Posterior cingulate gyrus (tissue), 11 donors: ENCODE results near the gene GRM8.
"Not testable (repeated sequence)": the region's sequence is repeated elsewhere in the genome, so short reads cannot be mapped to it uniquely, and the experiment has no call there.

Experiments
- DNase-seq, 10 donors: peaks; one replicate each; pipeline versions ENCODE4 v3.0.0 to v3.0.0-alpha.2; 2020 to 2021; ENCODE audit warnings: mixed read lengths in 3 of 10
- intact Hi-C: fragments of 100-400 bp; cut with DNase I; formaldehyde crosslinking; loops from one replicate; pipeline ENCODE4 v1.15.1; 2023

Gene GRM8

GRCh38 chr7:126690848-126691751 is 561.6 kb downstream of the GRM8 start:
- peak in 1 of 10 donors; percentile 67 for DNase-seq
- intact Hi-C loops, result no loop called here

GRCh38 chr7:126690104-126690503 is 562.6 kb downstream of the GRM8 start:
- peak in 2 of 10 donors; percentile 66 to 79 for DNase-seq
- intact Hi-C loops, result no loop called here

GRCh38 chr7:126689037-126689436 is 563.7 kb downstream of the GRM8 start:
- intact Hi-C loops, result no loop called here
- DNase-seq, result no peak

- intact Hi-C loops, result no loop called here
- DNase-seq, result peak in 1 of 10 donors; percentile 51
Measured at GRCh38 chr7:126686474-126686873, 566.3 kb downstream of the GRM8 start.

GRCh38 chr7:126685596-126685995 is 567.1 kb downstream of the GRM8 start:
- intact Hi-C loops, result no loop called here

DNA sequence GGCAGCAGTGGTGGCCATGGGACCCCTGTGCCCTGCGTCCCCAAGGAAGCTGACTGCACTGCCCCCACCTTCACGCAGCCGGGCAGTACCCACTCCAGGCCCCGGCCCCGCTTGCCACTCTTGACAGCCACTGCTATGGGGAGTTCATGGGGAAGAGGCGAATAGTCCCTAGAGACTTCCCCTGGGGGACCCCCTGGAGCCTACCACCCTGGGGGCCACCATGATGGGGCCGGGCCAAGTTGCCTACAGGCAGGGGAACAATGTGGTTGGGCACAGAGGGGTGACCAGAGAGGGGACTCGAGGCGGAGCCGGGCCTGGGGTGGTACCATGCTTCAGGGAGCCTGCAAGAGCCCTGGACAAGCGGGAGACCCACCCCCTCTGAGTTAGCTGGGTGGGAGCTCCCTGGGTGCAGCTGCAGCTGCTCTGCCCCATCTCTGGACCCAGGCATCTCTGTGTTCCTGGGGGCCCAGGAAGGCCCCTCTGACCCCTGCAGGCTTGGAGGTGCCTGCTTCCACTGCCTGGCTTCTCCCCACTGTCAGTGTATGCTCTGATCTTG is 567.6 kb downstream of the GRM8 start:
- DNase-seq, result peak in 2 of 10 donors; percentile 61 to 76
- intact Hi-C loops, result no loop called here

More at GRCh38 chr7:126685596-126685995, 567.1 kb downstream of the GRM8 start:
- peak in 1 of 10 donors; percentile 75 for DNase-seq

- intact Hi-C loops, result no loop called here
- DNase-seq, result no peak
Measured at GRCh38 chr7:126682176-126682575, 570.6 kb downstream of the GRM8 start.

DNA sequence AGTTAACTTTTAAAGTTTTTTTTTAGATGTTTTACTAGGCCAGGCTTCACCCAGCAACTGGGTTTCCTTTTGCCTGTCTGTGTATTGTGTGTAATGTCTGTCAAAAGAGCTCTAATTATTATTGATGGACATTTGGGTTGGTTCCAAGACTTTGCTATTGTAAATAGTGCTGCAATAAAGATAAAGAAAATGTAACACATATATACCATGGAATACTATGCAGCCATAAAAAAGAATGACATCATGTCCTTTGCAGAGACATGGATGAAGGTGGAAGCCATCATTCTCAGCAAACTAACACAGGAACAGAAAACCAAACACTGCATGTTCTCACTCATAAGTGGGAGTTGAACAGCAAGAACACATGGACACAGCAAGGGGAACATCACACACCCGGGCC is 584.0 kb downstream of the GRM8 start:
- not testable (repeated sequence) for DNase-seq

DNA sequence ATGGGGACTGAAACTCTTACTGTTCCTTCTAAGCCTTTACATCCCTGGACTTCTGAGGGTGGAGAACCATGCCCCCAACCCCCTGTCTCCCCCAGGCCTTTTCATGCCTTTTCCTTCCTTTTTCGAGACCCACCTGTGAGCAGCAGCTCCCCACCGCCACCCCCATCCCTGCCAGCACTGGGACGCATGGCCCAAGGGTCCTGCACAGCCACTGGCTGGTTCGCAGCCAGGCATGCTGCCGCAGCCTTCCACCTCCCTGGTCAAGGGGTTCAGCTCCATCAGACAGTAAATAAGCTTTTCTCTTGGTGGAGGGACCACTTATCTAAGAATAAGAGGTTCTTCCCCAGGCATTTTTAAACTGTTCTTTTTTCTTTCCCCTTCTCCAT is 584.4 kb downstream of the GRM8 start:
- no peak for DNase-seq
- intact Hi-C loops, result no loop called here

More for the DNA sequence above, 584.0 kb downstream of the GRM8 start:
- intact Hi-C loops, result not testable (repeated sequence)

- no peak for DNase-seq
- intact Hi-C loops, result no loop called here
Measured at GRCh38 chr7:126667742-126668366, 584.9 kb downstream of the GRM8 start.

DNA sequence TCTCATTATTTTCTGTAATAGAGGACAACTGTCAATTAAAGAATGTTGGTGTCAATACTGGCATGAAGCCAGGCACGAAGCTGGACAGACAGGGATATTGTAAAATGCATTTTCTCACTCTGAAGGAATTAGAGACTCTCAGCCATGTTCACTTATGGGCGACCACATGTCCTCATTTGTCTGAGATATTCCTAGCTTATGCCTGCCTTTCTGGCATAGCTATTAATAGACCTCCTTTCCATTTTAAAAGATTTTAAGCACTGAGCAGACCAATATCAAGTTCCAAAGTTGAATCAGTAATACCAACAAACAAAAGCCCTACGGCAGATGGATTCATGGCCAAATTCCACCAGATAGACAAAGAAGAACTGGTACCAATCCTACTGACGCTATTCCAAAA is 589.9 kb downstream of the GRM8 start:
- DNase-seq, result no peak
- intact Hi-C loops, result no loop called here

DNA sequence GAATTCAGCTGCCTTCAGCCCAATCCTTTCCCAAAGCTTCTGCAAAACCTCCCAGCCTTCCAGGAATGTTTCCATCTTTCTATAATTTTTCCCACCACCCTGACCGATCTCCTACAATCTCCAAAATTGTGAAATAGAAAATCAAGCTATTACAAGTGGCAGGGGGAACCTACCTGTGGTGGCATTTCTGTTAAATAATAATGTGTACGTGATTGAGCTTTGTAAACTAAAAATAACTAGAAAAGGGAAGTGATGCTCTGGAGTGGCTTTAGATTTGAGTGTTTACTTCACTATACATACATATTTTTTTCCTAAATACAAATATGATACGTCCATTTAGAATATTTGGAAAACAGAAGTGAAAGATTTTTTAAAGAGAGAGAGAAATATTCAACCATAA is 593.6 kb downstream of the GRM8 start:
- intact Hi-C loops, result no loop called here
- DNase-seq, result no peak

GRCh38 chr7:126658684-126659083 is 594.1 kb downstream of the GRM8 start:
- intact Hi-C loops, result no loop called here
- no peak for DNase-seq

GRCh38 chr7:126657599-126658358 is 595.0 kb downstream of the GRM8 start:
- intact Hi-C loops, result no loop called here
- no peak for DNase-seq

- intact Hi-C loops, result no loop called here
- DNase-seq, result no peak
Measured at GRCh38 chr7:126657137-126657536, 595.6 kb downstream of the GRM8 start.

DNA sequence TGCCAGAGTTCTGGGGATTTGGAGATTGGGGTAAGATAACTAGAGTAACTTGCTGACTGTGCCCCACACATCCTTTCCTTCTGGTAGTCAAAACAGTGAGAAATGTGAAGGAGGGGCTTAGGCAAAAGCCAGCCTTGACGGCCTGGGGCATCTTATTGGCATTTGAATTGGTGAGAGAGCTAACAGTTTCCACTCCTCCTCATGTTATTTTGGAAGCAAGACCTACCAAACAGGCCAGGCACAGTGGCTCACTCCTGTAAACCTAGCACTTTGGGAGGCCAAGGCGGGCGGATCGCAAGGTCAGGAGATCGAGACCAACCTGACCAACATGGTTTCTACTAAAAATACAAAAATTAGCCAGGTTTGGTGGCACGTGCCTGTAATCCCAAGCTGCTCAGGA is 596.6 kb downstream of the GRM8 start:
- intact Hi-C loops, result no loop called here
- peak in 1 of 10 donors; percentile 61 for DNase-seq

GRCh38 chr7:126637538-126637937 is 615.2 kb downstream of the GRM8 start:
- DNase-seq, result no peak
- intact Hi-C loops, result no loop called here

- no peak for DNase-seq
- intact Hi-C loops, result no loop called here
Measured at GRCh38 chr7:126635545-126635944, 617.2 kb downstream of the GRM8 start.

DNA sequence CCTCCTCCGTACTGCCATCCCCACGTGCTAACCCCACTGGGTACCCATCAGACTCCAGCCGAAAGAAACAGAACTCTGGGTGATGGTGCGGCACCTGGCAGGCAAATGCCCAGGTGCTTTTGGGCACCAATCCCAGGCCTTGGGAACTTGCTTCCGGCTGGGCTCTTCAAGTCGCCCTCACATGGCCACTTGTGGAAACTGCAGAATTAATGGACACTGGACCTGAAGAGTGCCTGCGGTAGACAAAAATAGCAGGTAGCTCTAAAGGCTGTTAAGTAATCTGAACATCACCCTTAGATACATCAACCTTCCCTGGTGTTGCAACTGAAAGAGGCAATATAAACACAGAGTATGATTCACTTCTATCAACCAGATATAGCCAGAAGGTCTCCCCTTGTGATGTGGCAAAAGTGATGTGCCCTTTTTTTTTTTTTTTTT is 644.4 kb downstream of the GRM8 start:
- intact Hi-C loops, result no loop called here
- DNase-seq, result peak in 1 of 10 donors; percentile 58

DNA sequence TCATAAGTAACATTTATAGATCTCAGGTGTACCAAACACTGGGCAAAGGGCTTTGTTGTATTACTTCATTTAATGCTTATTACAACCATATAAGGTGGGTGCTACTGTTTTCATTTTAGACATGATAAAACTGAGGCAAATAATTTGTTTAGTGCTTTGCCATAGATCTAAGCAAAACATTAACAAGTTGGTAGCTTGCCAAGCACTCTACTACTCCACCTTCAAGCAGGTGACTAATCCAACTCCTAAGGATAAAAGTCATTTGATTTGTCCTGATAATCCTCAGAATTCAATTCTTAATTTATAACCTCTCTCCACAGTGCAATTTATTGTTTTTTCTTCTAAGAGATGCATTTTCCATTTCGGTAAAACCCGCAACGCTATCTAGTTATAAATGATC is 646.4 kb downstream of the GRM8 start:
- intact Hi-C loops, result no loop called here

GRCh38 chr7:126605553-126605952 is 647.2 kb downstream of the GRM8 start:
- DNase-seq, result no peak
- intact Hi-C loops, result no loop called here

More for the DNA sequence above, 646.4 kb downstream of the GRM8 start:
- DNase-seq, result no peak
